ENCODE results near the gene REG1B.

The REG1B gene, protein sequence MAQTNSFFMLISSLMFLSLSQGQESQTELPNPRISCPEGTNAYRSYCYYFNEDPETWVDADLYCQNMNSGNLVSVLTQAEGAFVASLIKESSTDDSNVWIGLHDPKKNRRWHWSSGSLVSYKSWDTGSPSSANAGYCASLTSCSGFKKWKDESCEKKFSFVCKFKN

DNA sequence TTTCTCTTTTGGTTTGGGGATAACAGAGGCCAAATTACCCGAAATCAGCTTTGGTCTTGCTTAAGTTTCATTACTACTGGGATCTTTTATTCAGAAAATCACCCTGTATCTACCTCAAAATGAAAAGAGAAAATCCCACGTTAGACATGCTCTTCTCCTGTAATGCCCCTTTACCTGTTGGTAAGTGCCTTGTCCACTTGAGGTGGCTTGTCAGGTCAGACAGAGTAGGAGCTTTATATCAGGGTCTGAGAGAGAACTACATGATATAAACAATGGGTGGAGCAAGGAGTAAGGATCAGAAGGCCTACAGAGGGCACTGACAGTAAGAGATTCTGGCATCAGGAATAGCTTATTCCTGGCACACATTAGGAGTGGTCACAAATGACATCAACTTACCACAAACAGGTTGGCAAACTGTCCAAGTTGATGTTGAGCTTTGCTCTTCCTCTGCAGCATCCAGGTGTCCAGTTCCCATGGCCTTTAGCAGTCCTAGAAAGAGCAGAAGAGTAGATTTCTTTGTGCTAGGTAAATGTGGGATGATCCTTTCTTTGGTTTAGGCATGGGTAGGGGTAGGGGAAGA, at the start of gene REG1B:
Gene REG1B, minus strand, starts transcription at position 209 of the 580 bp plus-strand sequence. CDS start 381 bp downstream, outside the sequence.
- no peak for DNase-seq

DNA sequence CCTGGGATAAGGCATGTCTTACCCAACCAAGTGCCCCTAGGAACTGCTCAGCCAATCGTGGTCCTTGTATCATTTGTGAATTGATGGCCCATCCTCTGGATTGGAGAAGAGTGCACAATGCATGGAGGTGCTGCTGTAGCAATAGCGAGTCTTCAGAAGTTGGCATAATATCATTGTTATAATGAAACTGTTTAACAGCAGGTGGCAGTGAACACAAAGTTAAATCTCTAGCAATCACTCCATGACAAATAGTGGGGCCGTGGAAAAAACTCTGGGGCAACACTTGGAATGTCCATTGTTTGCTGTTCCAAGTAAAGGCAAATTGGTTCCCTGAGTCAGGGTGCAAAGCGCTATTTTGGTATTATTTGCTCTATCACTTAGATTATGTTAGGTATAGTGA, 43.9 kb upstream of the REG1B start:
- DNase-seq, result no peak

DNA sequence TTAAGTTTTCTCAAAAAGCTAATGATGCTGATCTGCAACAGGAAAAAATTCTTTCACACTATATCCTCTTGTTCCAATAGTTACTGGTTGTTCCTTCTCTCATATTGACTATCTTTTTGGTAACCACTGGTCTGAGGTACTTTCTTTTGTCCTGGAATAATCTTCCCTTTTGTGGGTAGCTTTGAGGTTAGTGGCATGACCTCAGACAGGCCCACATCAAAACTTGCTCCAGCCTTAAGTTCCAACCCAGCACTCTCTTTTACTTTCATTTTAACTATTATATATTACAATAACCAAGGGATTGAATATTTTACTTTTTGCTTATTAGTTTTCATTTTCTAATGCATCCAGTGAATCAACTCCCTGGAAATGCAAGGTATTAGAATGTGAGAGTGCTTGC, 42.0 kb upstream of the REG1B start:
- DNase-seq, result no peak

DNA sequence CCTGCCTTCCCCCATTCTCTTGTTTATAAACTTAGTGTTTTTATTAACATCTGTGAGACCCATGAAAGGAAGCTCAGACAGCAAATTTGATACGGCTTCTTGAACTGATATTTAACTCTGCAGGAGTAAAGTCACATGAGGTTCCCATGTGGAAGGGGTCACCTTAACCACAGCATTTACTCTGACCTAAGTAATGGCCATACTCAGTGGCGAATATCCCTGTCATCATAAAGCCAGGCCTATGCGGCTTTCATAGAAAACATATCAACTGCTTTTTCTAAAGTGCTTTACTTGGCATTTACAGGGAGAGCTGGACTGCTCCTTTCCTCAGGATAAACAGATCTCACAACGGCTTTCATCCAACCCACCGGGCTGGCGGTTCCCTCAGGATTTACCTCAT, 41.5 kb upstream of the REG1B start:
- no peak for DNase-seq

DNA sequence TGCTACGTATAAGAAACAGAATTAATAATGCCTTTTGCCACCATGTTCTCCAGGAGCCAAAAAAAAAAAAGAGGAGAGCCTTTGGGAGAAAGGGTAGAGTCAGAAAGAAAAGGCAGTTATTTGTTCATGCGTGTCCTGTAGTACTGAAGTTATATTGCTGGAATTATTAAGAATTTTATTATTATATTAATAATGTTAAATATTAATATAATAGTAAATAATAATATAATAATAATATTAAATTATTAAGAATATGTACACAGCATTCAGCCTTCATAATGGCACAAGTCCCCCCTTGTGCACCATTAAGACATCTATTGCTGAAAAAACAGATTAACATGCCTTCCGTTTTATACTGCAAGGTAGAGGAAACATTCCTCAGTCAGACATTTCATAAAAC, 40.6 kb upstream of the REG1B start:
- no peak for DNase-seq

DNA sequence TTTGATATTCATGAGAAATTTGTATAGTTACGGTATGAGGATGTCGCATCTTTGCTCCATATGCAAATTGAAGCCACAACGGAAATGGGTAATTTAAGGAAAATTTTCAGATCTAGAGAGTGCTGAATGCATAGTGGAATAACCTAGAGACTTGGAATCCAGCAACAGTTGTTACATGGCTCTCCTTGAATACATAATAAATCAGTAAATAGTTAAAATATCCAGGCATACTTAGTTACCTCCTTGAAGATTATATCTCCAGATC, 37.9 kb upstream of the REG1B start:
- DNase-seq, result no peak

DNA sequence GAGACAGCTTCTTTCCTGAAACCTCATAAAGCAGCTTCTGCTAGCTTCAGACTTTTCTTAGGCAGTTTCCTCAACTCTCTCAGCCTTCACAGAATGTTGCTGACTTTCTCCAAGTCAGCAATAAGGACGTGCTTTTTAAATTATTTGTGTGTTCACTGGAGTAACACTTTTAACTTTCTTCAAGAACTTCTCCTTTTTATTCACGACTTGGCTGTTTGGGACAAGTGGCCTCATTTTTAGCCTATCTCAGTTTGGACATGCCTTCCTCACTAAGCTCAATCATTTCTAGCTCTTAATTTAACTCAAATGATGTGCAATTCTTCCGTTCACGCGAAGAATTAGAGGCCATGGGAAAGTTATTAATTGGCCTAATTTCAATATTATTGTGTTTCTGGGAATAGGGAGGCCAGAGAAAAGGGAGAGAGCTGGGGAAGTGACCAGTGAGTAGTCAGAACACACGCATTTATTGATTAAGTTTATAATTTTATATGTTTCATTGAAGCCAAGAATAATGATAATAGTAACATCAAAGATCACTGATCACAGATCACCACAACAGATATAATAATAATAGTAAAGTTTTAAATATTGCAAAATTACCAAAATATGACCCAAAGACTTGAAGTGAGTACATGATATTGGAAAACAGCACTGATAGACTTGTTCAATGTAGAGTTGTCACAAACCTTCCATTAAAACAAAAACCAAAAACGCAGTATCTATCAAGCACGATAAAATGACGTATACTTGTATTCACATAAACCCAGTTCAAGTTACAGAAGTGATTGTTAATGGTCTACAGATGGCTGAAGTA, 37.3 kb upstream of the REG1B start:
- DNase-seq, result no peak

DNA sequence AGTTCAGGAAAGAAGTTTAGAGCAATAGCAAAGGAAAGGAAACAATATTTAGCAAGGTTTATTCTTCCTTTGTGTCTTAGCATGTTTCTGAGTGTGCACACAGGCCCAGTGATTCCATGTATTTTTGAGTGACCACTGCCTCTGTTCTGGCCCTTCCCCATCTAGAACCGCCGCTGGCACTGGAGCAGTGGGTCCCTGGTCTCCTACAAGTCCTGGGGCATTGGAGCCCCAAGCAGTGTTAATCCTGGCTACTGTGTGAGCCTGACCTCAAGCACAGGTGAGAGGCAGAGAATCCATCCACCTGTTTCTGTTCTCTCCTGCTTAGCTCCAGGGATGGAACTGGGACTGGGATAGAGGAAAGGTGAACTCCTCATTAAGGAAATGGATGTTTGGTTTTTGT, 34.9 kb upstream of the REG1B start:
- DNase-seq, result no peak

DNA sequence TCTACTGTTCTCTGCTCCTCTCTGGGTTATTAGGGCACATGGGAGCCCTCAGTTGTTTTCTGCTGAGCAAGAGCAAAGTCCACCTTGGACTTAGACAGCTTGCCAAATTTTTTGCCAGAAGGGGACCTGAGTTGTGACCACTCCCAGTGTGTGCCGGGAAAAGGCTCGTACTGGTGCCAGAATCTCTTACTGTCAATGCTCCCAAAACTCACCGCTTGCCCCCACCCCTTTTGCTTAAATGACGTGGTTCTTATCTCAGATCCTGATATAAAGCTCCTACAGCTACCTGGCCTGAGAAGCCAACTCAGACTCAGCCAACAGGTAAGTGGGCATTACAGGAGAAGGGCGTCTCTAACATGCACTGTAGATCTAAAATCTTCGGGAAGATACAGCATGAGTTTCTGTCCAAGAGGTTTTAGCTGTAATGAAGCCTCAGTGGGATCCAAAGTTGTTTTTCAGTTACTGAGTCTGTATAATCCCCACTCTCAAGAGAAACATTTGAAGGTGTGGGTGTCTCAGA, 32.5 kb upstream of the REG1B start, which contains the start of gene REG1A:
Gene REG1A, plus strand, starts transcription at position 295 of the 520 bp plus-strand sequence. CDS start 374 bp downstream, outside the sequence.
- no peak for DNase-seq

DNA sequence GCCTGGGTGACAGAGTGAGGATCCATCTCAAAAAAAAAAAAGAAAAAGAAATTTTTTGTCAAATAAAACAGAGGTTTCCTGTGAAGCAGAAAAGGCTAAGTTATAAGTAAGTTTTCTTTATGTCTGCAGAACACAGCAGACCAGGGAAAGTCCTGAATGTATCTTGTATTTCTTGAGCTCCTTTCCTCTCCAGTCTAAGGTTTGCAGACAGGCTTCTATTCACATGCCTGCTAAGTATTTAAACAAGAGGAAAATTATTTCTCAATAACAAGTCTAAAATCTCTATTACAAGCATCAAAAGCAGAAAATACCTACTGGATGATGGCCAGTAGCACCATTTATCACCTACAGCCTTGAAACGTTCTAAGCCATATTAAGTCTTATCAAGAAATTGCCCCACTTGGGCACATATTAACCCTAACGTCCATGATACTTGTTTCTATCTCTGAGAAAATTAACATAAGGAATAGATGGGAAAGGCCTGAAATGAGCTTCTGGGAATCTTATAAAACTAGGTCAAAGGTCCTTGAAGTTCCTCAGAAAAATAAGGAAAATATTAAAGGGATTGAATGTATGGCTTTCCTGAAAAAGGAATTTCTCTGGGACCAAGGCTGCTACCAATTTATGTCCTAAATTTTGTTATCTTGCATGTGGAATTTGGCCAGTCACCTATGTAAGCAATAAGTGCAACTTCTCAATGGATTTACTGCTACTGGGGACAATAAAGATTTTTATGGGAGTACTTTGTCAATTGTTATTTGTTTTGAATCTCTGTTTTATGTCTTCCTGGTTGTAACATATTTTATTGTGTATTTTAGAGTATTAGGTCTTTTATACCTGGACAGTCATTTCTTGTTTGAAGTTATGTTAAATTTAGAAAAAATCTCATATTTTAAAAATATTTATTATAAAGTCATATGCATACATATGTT, 29.5 kb upstream of the REG1B start:
- no peak for DNase-seq

DNA sequence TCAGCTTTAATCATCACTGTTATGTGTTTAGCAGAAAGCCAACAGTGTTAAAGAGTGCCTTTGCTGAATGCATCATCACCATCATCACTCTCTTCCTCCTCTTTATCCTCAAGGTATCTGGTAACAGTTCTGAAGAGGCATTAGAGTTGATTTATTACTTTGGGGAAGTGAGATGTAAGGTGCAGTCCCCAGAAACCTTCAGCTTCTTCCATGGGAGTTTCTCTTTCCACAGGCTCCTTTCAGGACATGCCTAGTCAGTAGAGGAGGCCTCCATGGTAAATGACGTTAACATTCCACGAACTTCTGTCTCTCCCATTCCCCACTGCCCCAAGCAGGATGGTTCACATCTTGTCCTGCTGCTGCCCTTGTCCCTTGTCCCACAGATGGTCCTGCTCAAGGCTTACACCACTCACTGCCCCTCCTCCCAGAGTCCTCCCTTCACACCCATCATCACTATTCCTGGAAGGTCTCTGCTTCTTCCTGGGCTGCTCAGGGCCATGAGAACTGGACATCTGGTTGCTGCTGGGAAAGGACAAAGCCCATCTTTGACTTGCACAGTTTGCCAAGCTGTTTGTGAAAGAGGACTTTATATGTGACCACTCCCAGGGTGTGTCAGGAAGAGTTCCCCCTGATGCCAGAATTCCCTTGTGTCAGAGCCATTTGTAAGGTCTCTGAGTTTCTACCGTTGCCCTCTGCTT, 27.2 kb upstream of the REG1B start:
- no peak for DNase-seq

DNA sequence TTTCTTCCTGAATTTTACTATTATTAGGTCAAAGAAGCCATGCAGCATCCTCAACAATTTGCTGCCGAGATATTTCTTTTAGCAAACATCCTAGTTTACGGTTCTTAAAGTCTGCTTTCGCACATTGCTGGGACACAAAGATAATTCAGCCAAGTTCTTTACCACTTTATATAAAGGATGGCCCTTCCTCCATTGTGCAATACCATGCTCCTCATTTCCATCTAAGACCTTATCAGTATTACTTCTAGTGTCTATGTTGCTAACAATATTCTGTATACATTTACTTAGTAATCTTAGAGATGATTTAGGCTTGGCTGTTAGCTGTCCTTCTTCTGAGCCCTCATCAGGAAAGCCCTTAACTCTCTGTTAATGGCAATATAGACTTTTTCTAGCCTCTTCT, 24.5 kb upstream of the REG1B start:
- DNase-seq, result no peak

DNA sequence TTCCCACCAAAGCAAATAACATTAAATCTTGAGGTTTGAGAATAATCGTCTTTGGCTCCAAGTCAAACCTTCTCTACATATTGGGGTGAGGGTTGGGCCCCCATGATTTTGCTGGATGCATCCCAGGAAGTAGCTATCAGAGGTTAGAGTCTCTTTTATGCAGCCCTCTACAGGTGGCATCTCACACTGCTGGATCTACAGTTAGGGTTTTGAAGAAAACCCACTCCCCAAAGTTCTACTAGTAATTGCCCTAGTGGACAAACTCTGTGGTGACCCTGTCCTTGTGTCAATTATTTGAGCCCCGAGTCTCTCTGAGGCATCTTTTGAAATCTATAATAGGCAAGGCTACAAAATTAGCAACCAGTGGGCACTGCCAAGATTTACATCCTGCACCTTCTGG, 17.5 kb upstream of the REG1B start:
- no peak for DNase-seq

DNA sequence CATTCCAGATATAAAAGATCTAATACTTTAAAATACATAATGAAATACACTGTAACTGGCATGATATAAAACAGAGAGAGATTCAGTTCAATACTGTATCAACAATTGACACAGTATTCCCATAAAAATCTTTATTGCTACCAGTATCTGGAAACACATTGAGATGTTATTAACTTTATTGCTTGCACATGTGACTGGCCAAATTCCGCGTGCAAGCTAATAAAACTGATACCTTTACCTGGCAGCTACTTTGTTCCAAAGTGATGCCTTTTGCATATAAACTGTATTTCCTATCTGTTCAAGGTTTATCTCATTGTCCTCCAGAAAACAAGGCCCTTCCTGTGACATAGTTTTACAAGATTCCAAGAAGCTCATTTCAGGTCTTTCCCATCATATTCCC, 15.4 kb upstream of the REG1B start:
- no peak for DNase-seq

DNA sequence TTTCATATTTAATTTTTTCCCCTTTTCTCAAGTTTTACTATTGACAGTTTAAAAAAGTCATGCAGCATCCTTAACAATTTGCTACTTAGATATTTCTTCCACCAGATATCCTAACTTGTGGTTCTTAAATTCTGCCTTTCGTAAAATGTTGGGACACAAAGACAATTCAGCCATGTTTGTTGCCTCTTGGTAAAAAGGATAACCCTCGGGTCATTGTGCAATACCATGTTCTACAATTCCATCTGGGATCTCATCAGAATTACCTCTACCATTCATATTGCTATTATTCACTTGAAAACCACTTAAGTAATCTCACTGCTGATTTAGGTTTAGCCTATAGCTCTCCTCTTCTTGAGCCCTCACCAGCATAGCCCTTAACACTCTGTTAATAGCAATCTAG, 13.2 kb upstream of the REG1B start:
- no peak for DNase-seq

DNA sequence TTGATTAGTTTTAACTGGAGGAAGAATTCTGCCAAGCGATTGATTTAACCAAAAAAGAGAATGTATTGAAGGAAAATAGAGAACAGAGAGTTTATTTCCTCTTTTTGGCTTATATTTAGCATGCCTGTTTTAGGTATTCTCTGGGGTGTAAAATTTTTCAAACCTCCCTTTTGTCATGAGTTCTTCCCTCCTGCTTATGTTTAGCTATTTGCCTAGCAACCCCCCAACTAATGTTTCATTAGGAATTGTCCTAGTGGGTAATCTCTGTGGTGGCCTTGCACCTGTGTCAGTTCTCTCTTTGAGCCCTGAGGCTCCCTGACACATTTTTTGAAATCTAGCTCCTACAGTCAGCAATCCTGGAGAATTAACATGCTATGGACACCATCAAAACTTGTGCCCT, 12.5 kb upstream of the REG1B start:
- no peak for DNase-seq

DNA sequence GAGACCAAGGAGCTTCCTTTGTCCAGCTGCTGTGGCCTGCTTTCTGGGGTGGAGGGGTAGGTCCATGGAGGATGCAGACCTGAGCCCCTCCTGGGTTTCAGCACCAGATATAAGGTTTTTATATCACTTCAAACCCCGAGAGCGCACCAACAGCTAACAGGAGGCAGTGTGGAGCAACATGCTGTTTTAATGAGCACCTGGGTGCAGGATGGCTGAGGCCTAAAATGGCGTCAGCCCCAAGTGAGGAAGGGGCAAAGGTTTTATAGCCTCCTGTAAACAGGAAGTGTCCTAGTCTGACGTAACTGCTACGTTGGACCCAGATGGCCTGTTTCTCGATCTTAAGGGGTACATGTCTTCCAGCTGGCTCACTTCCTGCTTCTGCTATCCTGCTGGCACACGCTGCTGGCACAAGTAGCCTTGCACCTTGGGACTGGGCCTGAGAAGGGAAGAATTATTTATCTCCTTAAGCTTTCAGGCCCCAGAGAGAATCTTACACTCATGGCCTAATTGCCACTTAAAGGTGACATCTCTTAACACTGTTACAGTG, 11.4 kb upstream of the REG1B start:
- no peak for DNase-seq

DNA sequence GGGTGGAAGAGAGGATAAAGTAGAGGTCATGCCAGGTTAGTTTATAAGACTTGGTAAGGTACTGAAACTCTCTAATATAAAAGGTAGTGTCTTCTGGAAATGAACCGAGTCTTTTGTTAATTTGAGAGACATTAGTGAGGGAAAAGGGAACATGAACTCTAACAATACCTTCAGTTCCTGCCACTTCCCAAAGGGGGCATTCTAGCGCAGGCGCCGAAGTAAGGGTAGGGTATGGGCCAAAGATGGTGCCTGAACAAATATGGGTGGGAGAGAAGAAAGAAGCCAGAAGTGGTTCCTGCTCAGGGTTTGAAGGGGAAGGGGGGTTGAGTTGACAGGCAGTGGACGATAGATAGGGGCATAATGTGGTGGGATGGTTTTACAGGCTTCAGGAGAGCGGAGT, 10.1 kb upstream of the REG1B start:
- DNase-seq, result no peak

DNA sequence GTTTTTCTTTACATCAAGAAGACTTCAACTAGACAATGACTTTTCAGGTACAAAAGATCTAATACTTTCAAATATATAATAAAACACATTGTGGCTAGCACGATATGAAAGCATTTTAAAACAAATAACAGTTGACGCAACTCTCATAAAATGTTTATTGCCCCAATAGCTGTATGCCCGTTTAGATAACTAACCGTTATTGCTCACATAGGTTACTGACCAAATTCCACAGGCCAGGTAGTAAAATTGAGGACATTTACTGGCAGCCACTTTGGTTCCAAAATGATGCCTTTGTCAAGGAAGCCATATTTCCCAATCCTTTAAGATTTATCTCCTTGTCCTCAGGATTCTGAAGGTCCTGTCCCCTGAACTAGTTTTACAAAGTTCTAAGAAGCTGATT, 2.9 kb upstream of the REG1B start:
- DNase-seq, result no peak

DNA sequence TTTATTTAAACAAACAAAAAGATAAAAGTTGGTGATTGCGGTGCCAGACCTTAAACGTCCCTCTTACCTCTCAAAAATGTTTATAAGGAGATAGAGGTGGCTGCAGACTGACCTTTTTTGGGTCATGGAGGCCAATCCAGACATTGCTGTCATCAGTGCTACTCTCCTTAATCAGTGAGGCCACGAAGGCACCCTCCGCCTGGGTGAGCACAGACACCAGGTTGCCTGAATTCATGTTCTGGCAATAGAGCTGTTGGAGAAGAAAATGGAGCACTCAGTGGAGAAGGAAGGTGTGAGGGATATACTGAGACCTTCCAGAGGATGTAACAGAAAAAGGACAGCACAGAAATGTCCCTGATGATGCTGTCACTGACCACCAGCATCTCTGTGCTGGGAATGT, 1.5 kb downstream of the REG1B start:
- no peak for DNase-seq

DNA sequence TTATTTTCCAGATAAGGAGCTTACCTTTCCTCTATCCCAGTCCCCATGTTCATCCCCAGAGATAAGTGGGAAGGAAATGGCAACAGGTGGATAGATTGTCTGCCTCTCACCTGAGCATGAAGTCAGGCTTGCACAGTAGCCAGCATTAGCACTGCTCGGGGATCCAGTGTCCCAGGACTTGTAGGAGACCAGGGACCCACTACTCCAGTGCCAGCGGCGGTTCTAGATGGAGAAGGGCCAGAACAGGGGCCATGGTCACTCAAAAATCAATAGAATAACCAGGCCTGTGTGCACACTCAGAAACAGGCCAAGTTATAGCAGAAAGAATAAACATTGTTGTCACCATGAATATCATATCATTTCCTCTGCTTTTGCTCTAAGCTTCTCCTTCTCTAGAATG, 2.4 kb downstream of the REG1B start:
- DNase-seq, result no peak

DNA sequence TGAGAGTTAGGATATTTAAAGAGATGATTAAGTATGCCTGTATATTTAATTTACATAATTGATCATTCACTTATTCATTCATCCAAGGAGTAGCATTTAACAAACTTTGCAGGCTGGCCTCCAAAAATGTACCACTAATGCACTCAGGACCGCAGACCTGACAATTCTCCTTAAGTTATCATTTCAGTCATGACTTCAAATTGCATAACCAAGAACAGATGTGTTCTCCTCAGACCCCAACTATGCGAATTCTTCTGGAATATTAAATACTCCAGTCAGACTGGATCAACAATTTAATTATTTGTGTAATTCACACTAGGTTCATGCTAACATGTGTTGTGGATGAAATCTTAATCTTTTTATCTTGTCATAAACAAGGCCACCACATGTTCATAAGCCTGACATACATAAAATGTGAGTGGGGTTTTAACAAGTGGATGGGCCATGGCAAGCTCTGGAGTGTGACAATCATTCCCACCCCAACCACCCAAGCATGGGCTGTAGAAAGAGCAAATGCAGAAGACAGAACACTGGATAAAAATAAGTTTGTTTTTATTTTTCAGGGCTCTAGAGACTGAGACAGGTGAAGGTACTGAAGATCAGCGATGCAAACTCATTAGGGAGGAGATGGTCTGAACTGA, 3.2 kb downstream of the REG1B start:
- no peak for DNase-seq

Measured in KG1 (cell line).